K562 (cell line): Measurements from ENCODE around the gene NEK5. TPM values are rescaled to one million over a fixed set of nuclear protein-coding genes. Genes with fewer than 3 reads are reported as not detected.

Experiments used
- ATAC-seq: fragments of 200-7000 bp; cut with Tn5 transposase; 3 replicates; pipeline ENCODE4 v1.9.1; 2020; ENCODE audit warnings: moderate library complexity
- BruUV-seq: library from RNA; stranded (reverse); fragments of 400-500 nt; replicated peaks from 2 replicates; lab custom pipeline; 2021; lab: Mats Ljungman, UMichigan
- CTCF ChIA-PET: fragments of 300-600 bp; formaldehyde crosslinking; extraction: SDS; loops from one replicate; lab custom pipeline; 2021; ENCODE audit warnings: low intra/inter-chr PET ratio; lab: Yijun Ruan, JAX
- POLR2A ChIA-PET: fragments of 300-600, 350-650 bp; sonication (Branson Sonifier 250); formaldehyde crosslinking; extraction: SDS; loops from one replicate; lab custom pipeline; 2021; ENCODE audit warnings: antibody characterized with exemption, inconsistent platforms; lab: Yijun Ruan, JAX
- DNase-seq, 4 experiments: peaks; one replicate each; pipeline versions ENCODE4 v3.0.0 to v3.0.0-alpha.2; 2011 to 2018; ENCODE audit warnings: low spot score in 3 of 4, mixed read lengths in 3 of 4; ENCODE audit errors: extremely low read depth in 1 of 4
- FAIRE-seq: peaks from 2 replicates; lab custom pipeline; 2011; peaks lifted over from hg19 to GRCh38; lab: Jason Lieb, UNC
- H2AFZ ChIP-seq: 2 replicates; pipeline ENCODE4 v1.6.0; 2011; ENCODE audit warnings: low read depth, low read length, control low read depth, inconsistent platforms
- H3K27ac ChIP-seq: fragments of 200-600 bp; 3 replicates; pipeline ENCODE4 v1.8.0; 2011; ENCODE audit warnings: low read depth, mild to moderate bottlenecking, control low read depth, inconsistent platforms, low read length, moderate library complexity, mixed read lengths; ENCODE audit errors: extremely low read depth
- H3K27me3 ChIP-seq, 2 experiments: fragments of 300-600 bp in 1 of 2; 2 replicates in 1 of 2; 3 replicates in 1 of 2; pipeline versions ENCODE4 v1.6.0 to v1.8.0; 2011; ENCODE audit warnings: inconsistent platforms in 2 of 2, low read length in 2 of 2, mild to moderate bottlenecking in 1 of 2, mixed read lengths in 1 of 2, moderate library complexity in 1 of 2; ENCODE audit not compliant: control insufficient read depth in 2 of 2, insufficient read depth in 2 of 2
- H3K36me3 ChIP-seq: fragments of 300-600 bp; 3 replicates; pipeline ENCODE4 v1.8.0; 2011; ENCODE audit warnings: mild to moderate bottlenecking, low read length, inconsistent platforms; ENCODE audit not compliant: control insufficient read depth, insufficient read depth
- H3K4me1 ChIP-seq, 2 experiments: fragments of 200-600 bp in 1 of 2; replicated peaks in 1 of 2; 2 replicates in 1 of 2; 3 replicates in 1 of 2; pipeline versions ENCODE4 v1.5.1 to v1.8.0; 2011; ENCODE audit warnings: inconsistent platforms in 2 of 2, low read length in 2 of 2, mild to moderate bottlenecking in 1 of 2, mixed read lengths in 1 of 2, moderate library complexity in 1 of 2; ENCODE audit not compliant: control insufficient read depth in 2 of 2, insufficient read depth in 2 of 2
- H3K4me2 ChIP-seq: 2 replicates; pipeline ENCODE4 v1.6.1; 2011; ENCODE audit warnings: low read length, control low read depth, inconsistent platforms, mixed read lengths; ENCODE audit not compliant: insufficient read depth
- H3K4me3 ChIP-seq: fragments of 200-600 bp; sonication (generic), shearing (Covaris generic); 2 replicates; pipeline ENCODE4 v1.5.1; 2016; ENCODE audit warnings: control low read depth, inconsistent platforms
- H3K79me2 ChIP-seq: fragments of 200-600 bp; 3 replicates; pipeline ENCODE4 v1.8.0; 2011; ENCODE audit warnings: low read length, inconsistent platforms; ENCODE audit not compliant: control insufficient read depth, insufficient read depth
- H3K9ac ChIP-seq, 2 experiments: 2 replicates each; pipeline versions ENCODE4 v1.6.0 to v1.6.1; 2011; ENCODE audit warnings: low read depth in 2 of 2, low read length in 2 of 2, control low read depth in 1 of 2, inconsistent platforms in 1 of 2, mild to moderate bottlenecking in 1 of 2, mixed read lengths in 1 of 2; ENCODE audit not compliant: insufficient read depth in 1 of 2
- H3K9me1 ChIP-seq: one replicate; pipeline ENCODE4 v1.6.0; 2011; ENCODE audit warnings: inconsistent platforms, mild to moderate bottlenecking, low read length, moderate library complexity; ENCODE audit not compliant: control insufficient read depth, insufficient read depth
- H3K9me3 ChIP-seq: replicated peaks from 2 replicates; pipeline ENCODE4 v1.5.1; 2011; ENCODE audit warnings: low read depth, low read length, inconsistent platforms; ENCODE audit not compliant: control insufficient read depth, insufficient read depth
- H4K20me1 ChIP-seq: replicated peaks from 2 replicates; pipeline ENCODE4 v1.6.1; 2011; ENCODE audit warnings: low read length, inconsistent platforms, mixed read lengths; ENCODE audit not compliant: control insufficient read depth, insufficient read depth
- CHD4 ChIP-seq: fragments of 200-600 bp; sonication (generic); IDR thresholded peaks from 3 replicates; pipeline ENCODE4 v1.6.1; 2012; ENCODE audit warnings: low read depth, mild to moderate bottlenecking, mixed read lengths, low read length, inconsistent platforms; ENCODE audit not compliant: insufficient read depth, insufficient replicate concordance, poor library complexity, severe bottlenecking
- CREBBP ChIP-seq: IDR thresholded peaks from one replicate; pipeline ENCODE4 v1.6.1; 2012; ENCODE audit warnings: low read depth, mild to moderate bottlenecking, control low read depth, inconsistent platforms, low read length
- CXXC5 ChIP-seq: fragments of 250-450 bp; sonication (Bioruptor Pico); IDR thresholded peaks from 2 replicates; pipeline ENCODE4 v1.8.0; 2022; ENCODE audit warnings: inconsistent platforms, mild to moderate bottlenecking, moderate library complexity
- EP400 ChIP-seq: fragments of 450-650 bp; IDR thresholded peaks from 2 replicates; pipeline ENCODE4 v1.6.1; 2017; ENCODE audit warnings: antibody characterized with exemption, mild to moderate bottlenecking, moderate library complexity
- FOXK1 ChIP-seq: sonication (generic); formaldehyde crosslinking; IDR thresholded peaks from 2 replicates; pipeline ENCODE4 v1.8.0; 2022; ENCODE audit warnings: missing genetic modification reagents, mild to moderate bottlenecking, borderline replicate concordance
- HSF4 ChIP-seq: fragments of 250-450 bp; sonication (Bioruptor Pico); IDR thresholded peaks from 2 replicates; pipeline ENCODE4 v2.1.2; 2022; ENCODE audit warnings: mild to moderate bottlenecking, moderate library complexity, borderline replicate concordance
- KLF16 ChIP-seq: IDR thresholded peaks from 2 replicates; pipeline ENCODE4 v1.6.1; 2016; ENCODE audit warnings: antibody characterized with exemption
- RB1 ChIP-seq: fragments of 450-650 bp; IDR thresholded peaks from 2 replicates; pipeline ENCODE4 v1.6.1; 2017; ENCODE audit warnings: low read depth, mild to moderate bottlenecking
- TAF9B ChIP-seq: fragments of 450-650 bp; IDR thresholded peaks from 2 replicates; pipeline ENCODE4 v1.6.1; 2018; ENCODE audit warnings: mild to moderate bottlenecking; ENCODE audit not compliant: partially characterized antibody
- TAL1 ChIP-seq: fragments of 450-650 bp; IDR thresholded peaks from 2 replicates; pipeline ENCODE4 v1.6.1; 2016; ENCODE audit warnings: mild to moderate bottlenecking
- ZNF24 ChIP-seq: fragments of 450-650 bp; IDR thresholded peaks from 2 replicates; pipeline ENCODE4 v1.6.1; 2016
- ZNF41 ChIP-seq: fragments of 250-450 bp; sonication (Bioruptor Pico); conservative IDR thresholded peaks from 2 replicates; pipeline ENCODE4 v1.4.0; 2020; ENCODE audit warnings: mild to moderate bottlenecking
- ZNF644 ChIP-seq: fragments of 200-800 bp; sonication (Bioruptor generic); IDR thresholded peaks from 2 replicates; pipeline ENCODE4 v1.6.1; 2016; ENCODE audit warnings: low read depth, missing genetic modification characterization, missing compliant biosample characterization
- WGBS: fragments of 100-300 bp; shearing (Covaris generic); methylation state at CpG from one replicate; pipeline ENCODE4 v1.1.6; 2016; ENCODE audit warnings: low coverage, mixed read lengths; ENCODE audit not compliant: insufficient coverage; ENCODE audit errors: missing lambda C conversion rate; 5-methylcytosine and 5-hydroxymethylcytosine counted together
- in situ Hi-C: fragments of 300-500 bp; cut with MboI; formaldehyde crosslinking; loops from 4 replicates; pipeline ENCODE4 v1.15.0; 2018; ENCODE audit warnings: inconsistent platforms, mixed read lengths
- intact Hi-C: fragments of 100-400 bp; cut with micrococcal nuclease; formaldehyde crosslinking; loops from 2 replicates; pipeline ENCODE4 v1.14.2; 2022
- polyA plus RNA-seq, 8 experiments: library from polyadenylated mRNA; depleted of rRNA in 4 of 8; stranded (reverse) in 5 of 8; unstranded in 3 of 8; fragments of >200 nt; fragmentation: Nextera tagmentation in 2 of 8; fragmentation: Illumina TruSeq in 1 of 8; extraction: Ambion mirVana in 2 of 8; extraction: Trizol in 1 of 8; gene quantifications; 2 replicates each; pipeline versions ENCODE4 v1.2.1 to v1.2.3, GENCODE V29; 2011 to 2014; ENCODE audit warnings: inconsistent platforms in 1 of 8, missing spikeins in 1 of 8
- total RNA-seq, 7 experiments: library from RNA; depleted of rRNA in 6 of 7; stranded (reverse); fragments of >200 nt in 6 of 7; fragmentation: Illumina TruSeq in 2 of 7; extraction: Trizol in 2 of 7; gene quantifications; 2 replicates each; pipeline versions ENCODE4 v1.2.1 to v1.2.3, GENCODE V29; 2011 to 2021; ENCODE audit warnings: low replicate concordance in 1 of 7
- TF ChIP-seq, protein P1 (sequence below): sonication (generic); formaldehyde crosslinking; IDR thresholded peaks from 2 replicates; pipeline ENCODE4 v1.8.0; 2022; ENCODE audit warnings: missing genetic modification reagents, mild to moderate bottlenecking, borderline replicate concordance
- TF ChIP-seq, protein P2 (sequence below): fragments of 250-450 bp; sonication (Bioruptor Pico); IDR thresholded peaks from 2 replicates; pipeline ENCODE4 v1.4.0; 2020; ENCODE audit warnings: mild to moderate bottlenecking
- TF ChIP-seq, protein P3 (sequence below): fragments of 250-450 bp; sonication (Bioruptor Pico); IDR thresholded peaks from 2 replicates; pipeline ENCODE4 v1.4.0; 2020; ENCODE audit warnings: mild to moderate bottlenecking, moderate library complexity, borderline replicate concordance

The NEK5 gene
- total and polyA plus RNA-seq, 9 of the 15 experiments (the other 6 are each of a cell fraction or from before 2014, with no cell fraction given) = 0.09 to 0.44 (median 0.33) TPM

DNA sequence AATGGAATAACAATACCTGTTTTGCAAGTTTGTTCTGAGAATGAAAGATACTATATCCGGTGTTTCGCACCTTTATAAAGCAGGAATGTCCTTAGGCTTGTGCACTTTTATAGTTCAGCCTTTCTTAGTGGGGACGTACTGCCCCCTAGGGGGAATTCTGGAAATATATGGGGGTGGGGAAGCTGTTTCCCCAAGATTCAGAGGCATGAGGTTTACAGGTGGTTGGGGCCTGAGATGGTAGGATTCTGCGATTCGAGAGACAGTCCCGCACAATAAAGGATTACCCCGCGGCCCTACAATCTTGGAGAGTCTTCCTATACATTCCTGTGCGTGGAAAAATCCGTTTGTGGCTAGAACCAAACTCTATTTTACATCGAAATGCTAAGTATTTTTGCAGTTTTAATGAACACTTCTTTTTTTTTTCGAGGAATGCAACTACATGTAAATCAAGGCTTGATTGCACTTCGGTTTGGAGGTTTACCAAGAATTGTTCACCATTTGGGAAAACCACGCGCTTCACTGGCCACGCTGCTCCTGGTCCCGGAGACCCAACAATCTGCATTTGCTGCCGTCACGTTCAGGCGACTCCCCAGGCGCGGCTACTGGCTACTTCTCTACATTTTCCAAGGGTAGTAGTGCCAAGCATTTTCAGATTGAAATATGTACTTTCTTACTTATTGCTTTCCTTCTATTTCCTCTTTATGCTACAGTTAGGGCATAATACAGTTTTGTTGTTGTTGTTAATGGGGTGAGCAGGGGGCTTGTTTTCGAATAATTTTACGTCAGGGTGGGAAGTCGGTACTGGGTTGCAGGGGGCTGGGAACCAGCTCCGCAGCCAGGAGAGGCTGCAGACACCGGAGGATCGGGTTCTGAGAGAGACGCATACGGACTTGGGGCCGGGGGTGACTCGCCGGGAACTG is 830 bp downstream of the NEK5 start:
- H3K4me1 ChIP-seq = peaks cover 22% of the 10 kb centered on the region in 2 experiments; a peak in 4 of 5 replicates
- H3K4me2 ChIP-seq = peak overlapping the region; percentile 82
- H4K20me1 ChIP-seq = no peaks in the 10 kb centered on the region
- ATAC-seq = peak; percentile 85
- H3K79me2 ChIP-seq = no peaks in the 10 kb centered on the region
- H3K9me1 ChIP-seq = no peaks in the 10 kb centered on the region
- H3K9me3 ChIP-seq = no peaks in the 10 kb centered on the region
- H3K27ac ChIP-seq = no peak overlapping the region
- in situ Hi-C loops (loop anchor here (5.0 to 25.0 kb wide), 5 partner anchors 121 to 991 kb away; no protein-coding TSS in a partner anchor), intact Hi-C loops (loop anchor here (1.0 to 5.0 kb wide), 7 partner anchors 57 to 313 kb away; partner anchors contain the start of gene TMEM272)
- no peaks in the 10 kb centered on the region for H3K36me3 ChIP-seq
- peak; percentile 63 to 78 (median 70) for DNase-seq
- peak overlapping the region; percentile 88 for H2AFZ ChIP-seq
- BruUV-seq = TSS peak; percentile 48
- peak overlapping the region; percentile 41 to 83 for H3K9ac ChIP-seq
- ChIA-PET POLR2A (interaction anchor here (0.6 to 1.0 kb wide), 2 partner anchors 202 to 312 kb away, joined by 3 read pairs; no protein-coding TSS in a partner anchor), CTCF (interaction anchor here (0.6 to 3.3 kb wide), 7 partner anchors 13 to 323 kb away, joined by 3 to 27 read pairs (median 4); partner anchors contain the start of gene VPS36)
- peak overlapping the region; percentile 64 for H3K4me3 ChIP-seq
- 5% methylated on average over 32 of the region's 33 CpGs for WGBS
- H3K27me3 ChIP-seq = no peaks in the 10 kb centered on the region
- FAIRE-seq = peak; percentile 86
- TF ChIP-seq, protein P1, sequence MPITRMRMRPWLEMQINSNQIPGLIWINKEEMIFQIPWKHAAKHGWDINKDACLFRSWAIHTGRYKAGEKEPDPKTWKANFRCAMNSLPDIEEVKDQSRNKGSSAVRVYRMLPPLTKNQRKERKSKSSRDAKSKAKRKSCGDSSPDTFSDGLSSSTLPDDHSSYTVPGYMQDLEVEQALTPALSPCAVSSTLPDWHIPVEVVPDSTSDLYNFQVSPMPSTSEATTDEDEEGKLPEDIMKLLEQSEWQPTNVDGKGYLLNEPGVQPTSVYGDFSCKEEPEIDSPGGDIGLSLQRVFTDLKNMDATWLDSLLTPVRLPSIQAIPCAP (CRISPR knock-in tag) = no peak
- TF ChIP-seq TAF9B (no peak), ZNF41 (CRISPR knock-in tag) (no peak), KLF16 (0 out of 2 replicates have a peak, but pooled peaks have one; percentile 8), CHD4 (no peak), ZNF24 (no peak), RB1 (0 out of 2 replicates have a peak, but pooled peaks have one; percentile 18), ZNF644 (tag) (no peak), HSF4 (CRISPR knock-in tag) (no peak), CXXC5 (CRISPR knock-in tag) (no peak), FOXK1 (CRISPR knock-in tag) (no peak), TAL1 (no peak), EP400 (0 out of 2 replicates have a peak, but pooled peaks have one; percentile 28), CREBBP (no peak)
- TF ChIP-seq, protein P2, sequence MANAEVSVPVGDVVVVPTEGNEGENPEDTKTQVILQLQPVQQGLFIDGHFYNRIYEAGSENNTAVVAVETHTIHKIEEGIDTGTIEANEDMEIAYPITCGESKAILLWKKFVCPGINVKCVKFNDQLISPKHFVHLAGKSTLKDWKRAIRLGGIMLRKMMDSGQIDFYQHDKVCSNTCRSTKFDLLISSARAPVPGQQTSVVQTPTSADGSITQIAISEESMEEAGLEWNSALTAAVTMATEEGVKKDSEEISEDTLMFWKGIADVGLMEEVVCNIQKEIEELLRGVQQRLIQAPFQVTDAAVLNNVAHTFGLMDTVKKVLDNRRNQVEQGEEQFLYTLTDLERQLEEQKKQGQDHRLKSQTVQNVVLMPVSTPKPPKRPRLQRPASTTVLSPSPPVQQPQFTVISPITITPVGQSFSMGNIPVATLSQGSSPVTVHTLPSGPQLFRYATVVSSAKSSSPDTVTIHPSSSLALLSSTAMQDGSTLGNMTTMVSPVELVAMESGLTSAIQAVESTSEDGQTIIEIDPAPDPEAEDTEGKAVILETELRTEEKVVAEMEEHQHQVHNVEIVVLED = no peak
- TF ChIP-seq, protein P3, sequence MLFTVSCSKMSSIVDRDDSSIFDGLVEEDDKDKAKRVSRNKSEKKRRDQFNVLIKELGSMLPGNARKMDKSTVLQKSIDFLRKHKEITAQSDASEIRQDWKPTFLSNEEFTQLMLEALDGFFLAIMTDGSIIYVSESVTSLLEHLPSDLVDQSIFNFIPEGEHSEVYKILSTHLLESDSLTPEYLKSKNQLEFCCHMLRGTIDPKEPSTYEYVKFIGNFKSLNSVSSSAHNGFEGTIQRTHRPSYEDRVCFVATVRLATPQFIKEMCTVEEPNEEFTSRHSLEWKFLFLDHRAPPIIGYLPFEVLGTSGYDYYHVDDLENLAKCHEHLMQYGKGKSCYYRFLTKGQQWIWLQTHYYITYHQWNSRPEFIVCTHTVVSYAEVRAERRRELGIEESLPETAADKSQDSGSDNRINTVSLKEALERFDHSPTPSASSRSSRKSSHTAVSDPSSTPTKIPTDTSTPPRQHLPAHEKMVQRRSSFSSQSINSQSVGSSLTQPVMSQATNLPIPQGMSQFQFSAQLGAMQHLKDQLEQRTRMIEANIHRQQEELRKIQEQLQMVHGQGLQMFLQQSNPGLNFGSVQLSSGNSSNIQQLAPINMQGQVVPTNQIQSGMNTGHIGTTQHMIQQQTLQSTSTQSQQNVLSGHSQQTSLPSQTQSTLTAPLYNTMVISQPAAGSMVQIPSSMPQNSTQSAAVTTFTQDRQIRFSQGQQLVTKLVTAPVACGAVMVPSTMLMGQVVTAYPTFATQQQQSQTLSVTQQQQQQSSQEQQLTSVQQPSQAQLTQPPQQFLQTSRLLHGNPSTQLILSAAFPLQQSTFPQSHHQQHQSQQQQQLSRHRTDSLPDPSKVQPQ (CRISPR knock-in tag) = no peak
